GM21447 (cell line): Measurements from ENCODE around the gene LDLRAD3.

Experiments
- ATAC-seq: cut with Tn5 transposase; IDR thresholded peaks from one replicate; pipeline ENCODE4 v1.9.1; 2021; ENCODE audit not compliant: unreplicated experiment

Gene LDLRAD3

DNA sequence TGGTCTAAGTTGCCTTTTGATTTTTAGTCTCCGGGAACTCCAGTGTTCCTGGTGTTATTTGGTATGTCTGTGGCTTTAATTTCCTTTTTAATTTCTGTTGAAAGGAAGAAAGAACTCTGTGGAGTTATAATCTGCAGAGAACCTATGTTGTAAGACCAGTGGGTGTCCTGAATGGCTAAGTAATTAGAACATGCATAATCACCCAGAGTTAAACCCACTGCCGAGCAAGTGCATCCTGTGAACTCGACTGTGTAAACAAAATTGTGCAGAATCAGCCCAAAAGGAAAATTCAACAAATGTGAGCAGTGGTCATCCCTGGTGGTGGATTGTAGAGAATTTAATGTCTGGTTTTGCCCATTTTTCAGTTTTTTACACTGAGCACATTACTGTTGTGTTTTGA, 182.8 kb downstream of the LDLRAD3 start:
- no peak for ATAC-seq

DNA sequence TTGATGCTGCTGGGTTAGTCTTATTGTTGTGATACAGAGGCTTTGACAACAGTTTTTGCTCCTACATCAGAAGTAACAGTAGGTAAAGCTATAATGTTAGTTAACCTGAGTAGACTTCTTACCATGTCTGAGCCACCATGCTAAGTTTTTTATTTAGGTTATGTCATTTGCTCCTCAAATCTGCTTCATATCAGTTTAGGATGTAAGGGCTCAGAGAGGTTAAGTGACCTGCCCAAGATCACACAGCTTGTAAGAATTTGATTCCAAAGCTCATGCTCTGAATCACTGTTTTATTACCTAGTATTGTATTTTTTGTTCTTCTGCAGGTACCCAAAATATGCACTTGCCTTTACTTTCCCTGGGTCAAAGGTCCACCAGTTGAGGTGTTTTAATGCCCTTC, 183.7 kb downstream of the LDLRAD3 start:
- no peak for ATAC-seq

DNA sequence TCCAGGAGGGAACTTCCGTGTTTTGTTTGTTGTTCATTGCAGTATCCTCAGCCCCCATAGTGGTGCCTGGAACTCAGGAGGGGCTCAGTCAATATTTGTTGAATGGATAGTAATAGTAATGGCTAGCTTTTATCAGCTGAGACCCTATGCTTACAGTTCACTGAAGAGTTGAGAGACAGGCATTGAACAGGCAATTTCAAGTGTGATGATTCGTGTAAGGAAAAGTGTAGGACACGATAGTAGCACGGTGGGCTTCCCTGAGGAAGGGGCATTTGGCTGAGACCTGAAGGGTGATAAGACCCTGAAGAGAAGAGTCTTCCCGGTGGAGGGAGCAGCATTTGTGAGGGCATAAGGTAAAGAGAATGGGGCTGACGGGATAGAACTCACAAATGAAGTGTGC, 186.1 kb downstream of the LDLRAD3 start:
- ATAC-seq = no peak

DNA sequence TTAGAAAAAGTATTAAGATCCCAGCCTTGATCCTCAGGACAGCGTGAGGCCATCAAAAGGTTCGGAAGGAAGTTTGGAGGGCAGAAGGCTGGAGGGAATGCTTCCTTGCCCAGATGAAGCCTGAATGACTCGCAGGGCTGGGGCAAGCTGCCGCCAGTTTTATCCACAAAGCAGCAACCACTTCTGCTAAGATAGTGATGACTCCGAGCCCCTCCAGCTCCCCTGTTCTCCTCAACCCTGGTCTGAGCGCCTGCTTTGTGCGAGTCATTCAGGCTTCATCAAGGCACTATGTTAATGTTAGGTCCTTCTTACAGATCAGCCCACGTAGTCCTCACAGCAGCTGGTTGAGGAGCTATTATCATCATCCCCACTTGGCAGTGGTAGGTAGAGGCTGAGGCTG, 186.5 kb downstream of the LDLRAD3 start:
- no peak for ATAC-seq

DNA sequence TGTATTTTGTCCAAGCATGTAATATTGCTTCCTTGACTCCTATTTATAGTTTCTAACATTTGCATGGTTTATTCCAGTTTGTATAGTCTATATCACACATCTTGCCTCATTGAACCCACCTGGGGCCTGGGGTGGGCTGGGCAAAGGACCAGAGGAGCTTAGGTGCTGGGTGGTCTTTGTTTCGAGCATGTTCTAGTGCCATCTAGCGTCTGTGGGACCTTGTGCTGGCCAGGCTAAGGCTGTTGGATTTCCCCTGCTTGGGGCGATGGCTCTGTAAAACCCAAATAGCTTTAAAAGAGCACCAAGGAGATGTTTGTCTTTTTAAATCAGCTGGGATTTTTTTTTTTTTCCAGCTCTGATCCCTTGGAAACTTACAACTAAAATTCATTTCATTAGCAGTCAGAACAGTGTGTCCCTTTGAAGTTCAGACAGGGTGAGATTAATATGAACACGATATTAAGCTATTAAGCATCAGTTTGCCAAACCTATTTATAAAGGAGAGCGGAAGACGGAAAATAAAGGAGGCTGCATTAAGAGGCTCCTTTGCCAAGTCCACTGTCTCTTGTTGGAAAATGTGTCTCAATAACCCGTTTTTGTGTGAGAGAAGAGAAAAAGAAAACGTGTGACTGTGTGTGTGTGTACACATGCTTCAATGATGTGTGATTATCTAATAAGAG, 188.0 kb downstream of the LDLRAD3 start:
- ATAC-seq = no peak

DNA sequence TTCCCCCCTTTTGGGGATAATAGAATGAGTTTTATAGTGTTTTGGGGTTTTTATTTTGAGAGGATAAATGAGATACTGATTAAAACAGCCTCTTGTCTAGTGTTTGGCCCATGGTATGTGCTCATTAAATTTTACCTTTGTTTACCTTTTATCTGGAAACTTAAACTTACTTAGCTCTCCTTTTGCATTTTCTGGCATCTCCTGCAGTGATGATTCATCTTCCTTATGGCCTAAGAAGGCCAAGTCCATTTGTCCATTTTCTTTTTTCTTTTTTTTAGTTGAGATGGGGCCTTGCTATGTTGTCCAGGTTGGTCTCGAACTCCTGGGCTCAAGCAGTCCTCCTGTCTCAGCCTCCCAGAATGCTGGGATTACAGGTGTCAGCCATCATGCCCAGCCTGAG, 189.1 kb downstream of the LDLRAD3 start:
- no peak for ATAC-seq

DNA sequence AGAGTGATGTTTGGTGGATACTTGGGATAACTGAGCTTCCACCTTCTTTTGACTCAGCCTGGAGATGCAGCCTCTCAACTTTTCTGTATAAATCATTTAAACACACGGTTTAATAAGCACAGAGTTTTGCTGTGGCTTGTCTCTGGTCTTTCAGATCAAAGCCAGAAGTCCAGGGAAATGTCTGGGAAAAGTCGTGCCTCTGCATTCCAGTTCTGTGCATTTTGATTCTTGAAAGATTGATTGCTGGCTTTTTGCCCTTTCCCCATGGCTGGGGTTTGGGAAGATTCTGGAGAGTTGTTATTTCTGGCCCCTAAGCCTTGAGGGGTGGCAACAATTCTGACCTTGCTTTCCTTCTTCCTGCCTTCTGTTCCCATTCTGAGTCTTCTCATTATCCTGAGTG, 191.2 kb downstream of the LDLRAD3 start:
- ATAC-seq = no peak

DNA sequence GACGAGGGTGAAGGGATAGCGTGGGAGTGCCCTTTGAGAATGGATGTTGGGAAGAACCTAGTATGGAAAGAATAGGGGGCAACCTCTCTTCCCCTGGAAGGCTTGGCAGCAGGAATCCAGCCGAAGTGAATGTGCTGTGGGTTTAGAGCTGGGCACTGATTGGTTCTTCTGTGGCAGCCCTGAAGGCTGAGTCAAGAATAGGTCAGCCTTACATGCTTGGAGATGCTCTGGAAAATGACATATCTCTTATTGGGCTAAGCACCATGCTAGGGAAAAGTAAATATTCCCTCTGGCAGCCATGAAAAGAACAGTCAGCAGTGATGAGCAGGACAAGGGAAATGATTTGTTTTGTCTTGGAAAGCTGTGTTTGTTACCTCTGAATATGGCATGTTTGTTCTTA, 195.9 kb downstream of the LDLRAD3 start:
- ATAC-seq = no peak

DNA sequence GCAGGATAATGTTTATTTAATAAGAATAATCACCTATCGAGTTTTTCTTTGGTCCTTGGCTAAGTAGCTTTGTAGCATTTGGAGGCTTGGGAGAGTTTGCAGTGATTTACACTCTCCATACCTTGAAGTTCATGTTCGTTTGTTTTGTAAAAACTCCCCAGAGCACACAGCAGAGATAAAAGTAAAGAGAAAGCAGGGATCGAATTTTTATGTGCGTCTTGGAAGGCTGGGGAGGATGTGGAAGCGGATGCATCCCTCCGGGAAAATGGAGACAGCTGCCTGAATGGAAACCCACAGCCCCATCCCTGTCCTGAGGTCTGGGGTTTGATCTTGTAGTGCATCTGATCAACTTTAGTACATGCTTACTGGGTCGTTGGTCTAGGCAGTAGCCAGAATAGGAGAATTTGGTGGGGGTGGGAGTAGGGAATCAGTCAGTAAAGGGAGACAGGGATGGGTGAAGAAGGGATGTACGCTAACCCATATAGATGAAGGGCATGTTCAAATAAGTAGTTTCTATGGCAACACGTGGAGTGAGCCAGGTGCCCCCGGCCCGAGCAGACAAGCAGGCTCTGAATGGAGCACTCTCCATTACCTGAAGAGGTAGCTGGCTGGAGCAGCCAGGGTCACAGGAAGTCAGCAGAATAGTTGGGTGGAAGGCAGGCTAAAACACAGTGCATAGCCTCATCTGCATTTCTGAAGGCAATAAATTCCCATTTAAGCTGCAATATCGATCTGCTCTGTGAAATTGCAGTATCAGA, 197.5 kb downstream of the LDLRAD3 start:
- no peak for ATAC-seq

DNA sequence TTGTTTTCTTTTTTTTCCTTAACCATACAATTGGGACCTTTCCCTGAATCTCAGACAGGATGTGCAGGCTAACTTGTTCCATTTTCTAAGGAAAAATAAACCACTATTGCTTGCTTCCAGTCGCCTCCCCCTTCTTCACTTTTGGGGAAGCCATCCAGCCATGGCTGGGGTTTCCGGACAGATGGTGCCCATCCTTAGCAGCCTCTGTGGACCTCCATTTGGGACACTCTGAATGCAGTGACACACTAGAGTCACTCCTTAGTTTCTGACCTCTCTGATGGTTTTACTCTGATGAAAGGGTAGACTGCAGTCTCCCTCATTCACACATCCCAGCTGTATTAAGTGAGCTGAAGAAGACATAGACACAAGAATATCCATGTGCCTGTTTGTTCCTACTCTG, 198.1 kb downstream of the LDLRAD3 start:
- no peak for ATAC-seq

DNA sequence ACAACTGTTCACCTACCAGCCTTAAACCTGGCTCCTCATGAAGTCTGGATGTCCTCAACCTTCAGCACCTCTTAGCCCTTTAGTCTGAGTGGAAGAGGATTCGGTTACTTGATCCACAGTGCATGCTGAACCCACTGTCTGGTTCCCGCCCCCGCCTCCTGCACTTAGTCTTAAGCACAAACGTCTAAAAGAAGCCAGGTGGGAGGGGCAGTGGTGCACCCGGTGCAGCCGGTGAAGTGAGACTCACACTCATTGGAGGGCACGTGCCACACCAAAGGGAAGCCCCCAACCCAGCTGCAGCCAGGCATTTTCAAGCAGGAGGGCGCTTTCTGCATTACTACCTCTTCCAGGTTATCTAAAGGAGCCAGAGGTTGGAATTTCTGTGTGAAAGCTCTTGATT, 198.6 kb downstream of the LDLRAD3 start:
- no peak for ATAC-seq

DNA sequence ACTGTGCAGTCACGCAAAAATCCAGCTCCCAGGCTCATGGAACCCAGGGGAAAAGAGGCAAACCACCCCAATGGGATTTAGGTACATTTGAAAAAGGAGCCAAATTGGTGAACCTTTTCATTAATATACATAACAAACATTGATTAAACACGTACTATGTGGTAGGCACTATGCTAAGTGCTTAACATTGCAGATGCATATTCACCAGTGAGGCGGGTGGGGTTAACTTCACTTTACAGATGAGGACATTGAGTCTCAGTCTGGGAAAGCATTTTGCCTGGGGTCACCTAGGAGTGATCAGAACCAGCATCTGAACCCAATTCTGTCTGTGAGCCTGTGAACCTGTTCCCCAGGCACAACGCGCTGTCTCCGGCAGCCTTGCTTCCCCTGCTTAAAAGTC, 199.0 kb downstream of the LDLRAD3 start:
- ATAC-seq = no peak

DNA sequence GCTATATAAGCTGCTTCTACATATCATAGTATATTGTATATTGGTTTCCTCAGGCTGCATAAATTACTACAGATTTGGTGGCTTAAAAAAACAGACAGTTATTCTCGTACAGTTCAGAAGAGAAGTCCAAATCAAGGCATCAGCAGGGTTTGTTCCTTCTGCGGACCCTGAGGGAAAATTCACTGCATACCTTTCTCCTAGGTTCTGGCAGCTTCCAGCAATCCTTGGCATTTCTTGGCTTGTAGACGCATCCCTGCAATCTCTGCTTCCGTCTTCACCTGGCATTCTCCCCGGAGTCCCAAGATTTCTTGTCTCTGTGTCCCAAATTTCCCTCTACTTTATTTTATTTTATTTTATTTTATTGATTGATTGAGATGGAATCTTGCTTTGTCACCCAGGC, 202.6 kb downstream of the LDLRAD3 start:
- ATAC-seq = no peak

DNA sequence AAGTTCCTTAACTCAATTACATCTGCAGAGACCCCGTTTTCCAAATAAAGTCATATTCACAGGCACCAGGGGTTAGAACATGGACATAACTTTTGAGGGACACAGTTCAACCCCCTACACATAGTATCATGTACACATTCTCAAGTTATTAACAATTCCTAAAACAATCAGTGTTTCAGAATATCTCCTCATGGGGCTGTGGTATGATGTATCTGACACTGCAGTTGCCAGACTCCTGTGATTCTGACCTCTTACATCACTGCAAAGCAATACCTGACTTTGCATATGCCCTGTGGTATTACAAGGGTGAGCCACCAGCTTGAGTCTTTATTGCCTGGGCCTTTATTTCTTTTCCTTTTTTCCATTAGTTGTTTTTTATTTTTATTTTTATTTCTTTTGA, 203.6 kb downstream of the LDLRAD3 start:
- ATAC-seq = no peak

DNA sequence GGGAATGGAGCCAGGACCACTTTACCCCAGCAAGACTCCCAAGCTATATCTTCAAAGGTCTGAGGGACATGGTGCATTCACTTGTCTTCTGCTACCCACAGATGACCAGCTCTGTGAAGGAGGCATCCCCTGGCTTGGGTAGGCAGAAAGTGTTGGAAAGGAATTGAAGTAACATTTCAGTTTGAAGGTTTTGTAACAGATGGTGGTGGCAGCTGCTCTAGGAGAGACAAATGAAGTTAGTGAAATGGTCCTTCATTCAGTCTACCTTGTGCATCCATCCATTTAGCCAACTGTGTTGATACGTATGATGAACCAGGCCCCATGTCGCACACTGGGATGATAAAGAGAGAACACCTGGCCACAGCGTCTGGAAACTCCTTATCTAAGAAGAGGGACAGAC, 204.8 kb downstream of the LDLRAD3 start:
- ATAC-seq = no peak

DNA sequence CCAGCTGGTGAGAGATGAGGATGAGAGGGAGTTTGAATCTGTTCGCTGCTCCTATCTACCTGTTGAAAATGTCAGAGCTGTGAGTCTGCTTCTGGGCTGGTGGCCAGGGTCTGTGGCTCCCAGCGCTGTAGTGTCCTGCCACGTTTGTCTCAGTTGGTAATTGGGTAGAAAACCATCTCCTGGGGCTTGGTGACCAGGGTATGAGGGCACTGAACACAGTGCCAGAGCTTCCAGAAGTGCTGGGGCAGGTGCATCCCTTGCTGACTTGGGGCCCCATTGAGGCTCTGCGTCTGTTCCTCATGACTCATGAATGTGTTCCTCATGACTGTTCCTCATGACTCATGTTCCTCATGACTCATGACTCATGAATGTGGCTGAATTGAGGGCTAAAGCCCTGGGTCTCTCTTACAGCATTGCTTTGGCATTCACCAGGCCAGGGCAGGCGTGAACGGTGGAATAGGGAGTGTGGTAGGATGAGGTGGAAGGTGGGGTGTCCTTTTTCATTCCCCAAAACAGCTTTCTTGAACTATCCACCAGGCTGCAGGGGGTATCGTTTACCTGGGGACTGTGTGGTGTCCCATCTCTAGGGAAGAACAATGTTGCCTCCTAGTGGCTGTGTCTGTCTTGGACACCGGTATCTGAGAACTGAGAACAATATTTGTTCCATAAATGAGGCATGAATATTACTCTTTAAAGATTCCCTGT, 205.8 kb downstream of the LDLRAD3 start:
- peak; percentile 83 for ATAC-seq

DNA sequence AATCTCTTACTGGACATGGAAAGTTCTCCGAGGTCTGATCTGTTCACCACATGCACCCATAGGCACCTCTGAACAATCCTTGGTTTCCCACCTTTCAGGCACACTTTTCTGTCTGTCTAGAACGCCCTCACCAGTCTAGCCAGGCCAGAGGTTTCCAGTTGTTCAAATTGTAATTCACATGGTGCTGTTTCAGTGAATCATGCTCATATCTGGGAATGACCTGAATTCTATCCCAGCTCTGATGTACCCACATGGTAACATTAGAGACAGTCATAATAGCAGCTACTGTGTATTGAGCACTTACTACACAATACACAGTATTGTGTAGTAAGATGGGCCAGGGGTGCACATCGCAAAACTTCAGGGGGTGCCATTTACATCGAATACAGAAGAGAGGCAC, 207.1 kb downstream of the LDLRAD3 start:
- ATAC-seq = no peak

DNA sequence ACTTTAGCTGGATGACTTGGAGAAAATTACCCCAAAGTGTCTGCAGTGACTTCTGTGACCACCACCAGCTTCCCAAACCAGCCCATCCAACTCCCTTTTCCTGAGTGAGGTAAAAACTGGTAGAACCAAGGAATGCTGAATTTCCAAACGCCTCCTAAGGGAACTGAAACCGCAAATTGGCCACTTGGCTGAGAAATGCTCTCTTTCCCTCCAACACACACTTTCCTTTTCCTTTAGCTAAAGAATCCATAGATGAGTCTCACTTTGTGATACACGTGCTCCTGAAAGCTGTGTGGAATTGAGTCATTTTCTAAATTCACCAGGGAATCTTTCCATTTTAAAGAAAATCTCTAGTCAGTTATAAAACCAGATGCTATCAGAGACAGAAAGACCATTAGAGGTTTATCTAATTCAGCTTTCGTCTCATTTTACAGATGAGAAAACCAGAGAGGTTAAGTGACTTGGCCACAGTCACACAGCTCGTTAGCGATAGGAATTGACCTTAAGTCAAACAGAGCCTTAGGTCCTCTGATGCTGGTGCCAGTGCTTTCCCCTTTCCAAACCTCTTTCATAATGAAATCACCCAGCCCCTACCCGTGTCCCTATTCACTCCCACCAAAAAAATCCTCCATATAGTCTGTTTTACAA, 208.2 kb downstream of the LDLRAD3 start:
- no peak for ATAC-seq

DNA sequence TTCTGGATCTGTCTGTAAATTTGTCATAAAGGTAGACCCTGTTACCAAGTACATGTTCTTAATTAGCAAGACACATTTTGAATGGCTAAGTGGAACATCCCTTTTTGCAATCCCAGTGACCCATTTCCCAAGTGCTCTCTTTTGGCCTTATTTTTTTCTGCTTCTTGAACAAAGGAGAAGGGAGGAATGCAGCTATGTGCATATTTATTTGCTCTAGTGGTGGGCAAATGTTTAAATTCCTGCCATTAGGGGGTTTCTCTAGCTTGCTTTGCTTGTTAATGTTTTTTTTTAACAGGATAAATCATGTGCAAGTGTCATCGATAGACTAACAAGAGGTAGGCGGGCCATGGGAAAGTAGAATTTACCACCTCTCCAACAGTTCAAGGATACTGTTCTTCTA, 209.7 kb downstream of the LDLRAD3 start:
- no peak for ATAC-seq

DNA sequence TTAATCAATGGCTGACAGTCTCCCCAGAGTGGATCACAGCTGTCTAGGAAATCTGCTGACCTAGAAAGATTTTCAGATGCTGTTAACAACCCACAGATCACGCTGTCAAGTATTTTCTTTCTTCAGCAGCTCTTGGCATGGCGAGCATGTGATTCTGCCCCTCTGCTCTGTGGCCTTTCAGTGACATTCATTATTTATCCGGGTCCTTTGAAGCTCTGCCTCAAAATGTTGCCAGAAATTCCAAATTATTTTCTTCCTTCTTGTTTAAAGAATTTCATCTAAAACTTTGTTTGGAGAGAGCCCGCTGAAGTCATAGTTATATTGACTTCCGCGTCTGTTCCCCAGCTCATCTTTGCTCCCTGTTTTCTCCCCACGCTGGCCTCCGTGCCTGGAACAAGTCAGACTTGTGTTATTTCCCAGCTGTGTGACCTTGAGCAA, 211.3 kb downstream of the LDLRAD3 start:
- no peak for ATAC-seq

DNA sequence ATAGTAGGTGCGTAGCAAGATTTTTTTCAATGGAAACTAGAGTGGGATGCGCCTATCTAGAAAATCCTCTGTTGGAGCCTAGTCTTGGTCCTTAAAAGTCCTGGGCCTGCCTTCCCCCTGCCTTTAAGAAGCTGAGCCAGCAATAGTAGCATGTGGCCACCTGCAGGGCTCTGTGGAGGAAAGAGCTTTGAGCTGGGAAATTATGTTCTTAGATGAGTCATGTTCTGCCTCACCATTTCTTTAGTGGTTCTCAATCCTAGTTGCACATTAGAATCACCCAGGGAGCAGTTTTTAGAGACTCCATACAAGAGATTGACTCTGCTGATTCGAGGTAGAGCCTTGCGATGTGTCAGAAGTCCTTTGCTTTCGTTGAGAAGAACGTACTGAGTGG, 211.9 kb downstream of the LDLRAD3 start:
- no peak for ATAC-seq
